ENCODE measurements around the gene DERL3. TPM values are rescaled to one million over a fixed set of nuclear protein-coding genes. Genes with fewer than 3 reads are reported as not detected.
A peak's percentile ranks its signal among the peaks of the same experiment; 100 is the strongest.

The DERL3 gene
- total and polyA plus RNA-seq, 2 of the 13 experiments (the other 11 are each of a cell fraction or from before 2014, with no cell fraction given) = not detected

DNA sequence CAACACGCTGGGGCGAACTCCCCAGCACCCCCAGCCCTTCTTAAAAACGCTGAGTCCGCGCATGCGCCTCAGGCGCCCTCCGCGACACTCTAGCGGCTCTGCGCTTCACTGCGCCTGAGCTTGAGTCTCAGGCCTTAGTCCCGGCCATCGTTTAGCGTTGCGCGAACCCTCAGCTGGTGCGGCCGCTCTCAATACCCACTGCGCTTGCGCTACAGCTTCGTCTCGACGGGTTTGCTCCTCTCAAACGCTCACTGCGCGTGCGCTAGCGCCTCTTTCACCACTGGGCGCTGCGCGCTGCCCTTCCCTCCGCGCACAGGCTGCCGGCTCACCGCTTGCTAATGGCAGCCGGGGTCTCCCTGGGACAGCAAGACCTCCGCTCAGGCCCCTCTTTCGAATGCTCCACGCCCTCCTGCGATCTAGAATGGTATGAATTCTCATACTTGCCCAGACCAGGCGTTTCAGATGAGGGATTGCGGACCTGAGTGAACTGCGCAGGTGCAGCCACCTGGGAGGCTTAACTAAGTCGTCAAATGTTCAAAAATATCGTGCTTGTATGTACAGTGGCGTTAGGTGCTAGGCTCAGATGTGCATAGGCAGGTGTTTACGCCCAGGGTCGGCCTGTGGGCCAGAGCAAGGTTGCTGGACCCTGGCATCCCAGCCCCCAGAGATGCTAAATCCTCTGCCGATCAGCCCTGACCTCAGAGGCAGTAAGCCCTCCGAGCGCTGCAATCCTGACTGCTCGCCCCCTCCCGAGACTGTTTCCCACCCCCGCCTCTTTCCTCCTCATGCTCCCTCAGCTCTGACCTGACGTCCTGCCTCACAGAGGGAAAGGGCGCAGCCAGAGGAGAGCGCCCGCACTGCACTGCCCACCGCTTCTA, 19.0 kb upstream of the DERL3 start, which contains the start of gene SLC2A11 (continued):
- TF ChIP-seq, protein P1, sequence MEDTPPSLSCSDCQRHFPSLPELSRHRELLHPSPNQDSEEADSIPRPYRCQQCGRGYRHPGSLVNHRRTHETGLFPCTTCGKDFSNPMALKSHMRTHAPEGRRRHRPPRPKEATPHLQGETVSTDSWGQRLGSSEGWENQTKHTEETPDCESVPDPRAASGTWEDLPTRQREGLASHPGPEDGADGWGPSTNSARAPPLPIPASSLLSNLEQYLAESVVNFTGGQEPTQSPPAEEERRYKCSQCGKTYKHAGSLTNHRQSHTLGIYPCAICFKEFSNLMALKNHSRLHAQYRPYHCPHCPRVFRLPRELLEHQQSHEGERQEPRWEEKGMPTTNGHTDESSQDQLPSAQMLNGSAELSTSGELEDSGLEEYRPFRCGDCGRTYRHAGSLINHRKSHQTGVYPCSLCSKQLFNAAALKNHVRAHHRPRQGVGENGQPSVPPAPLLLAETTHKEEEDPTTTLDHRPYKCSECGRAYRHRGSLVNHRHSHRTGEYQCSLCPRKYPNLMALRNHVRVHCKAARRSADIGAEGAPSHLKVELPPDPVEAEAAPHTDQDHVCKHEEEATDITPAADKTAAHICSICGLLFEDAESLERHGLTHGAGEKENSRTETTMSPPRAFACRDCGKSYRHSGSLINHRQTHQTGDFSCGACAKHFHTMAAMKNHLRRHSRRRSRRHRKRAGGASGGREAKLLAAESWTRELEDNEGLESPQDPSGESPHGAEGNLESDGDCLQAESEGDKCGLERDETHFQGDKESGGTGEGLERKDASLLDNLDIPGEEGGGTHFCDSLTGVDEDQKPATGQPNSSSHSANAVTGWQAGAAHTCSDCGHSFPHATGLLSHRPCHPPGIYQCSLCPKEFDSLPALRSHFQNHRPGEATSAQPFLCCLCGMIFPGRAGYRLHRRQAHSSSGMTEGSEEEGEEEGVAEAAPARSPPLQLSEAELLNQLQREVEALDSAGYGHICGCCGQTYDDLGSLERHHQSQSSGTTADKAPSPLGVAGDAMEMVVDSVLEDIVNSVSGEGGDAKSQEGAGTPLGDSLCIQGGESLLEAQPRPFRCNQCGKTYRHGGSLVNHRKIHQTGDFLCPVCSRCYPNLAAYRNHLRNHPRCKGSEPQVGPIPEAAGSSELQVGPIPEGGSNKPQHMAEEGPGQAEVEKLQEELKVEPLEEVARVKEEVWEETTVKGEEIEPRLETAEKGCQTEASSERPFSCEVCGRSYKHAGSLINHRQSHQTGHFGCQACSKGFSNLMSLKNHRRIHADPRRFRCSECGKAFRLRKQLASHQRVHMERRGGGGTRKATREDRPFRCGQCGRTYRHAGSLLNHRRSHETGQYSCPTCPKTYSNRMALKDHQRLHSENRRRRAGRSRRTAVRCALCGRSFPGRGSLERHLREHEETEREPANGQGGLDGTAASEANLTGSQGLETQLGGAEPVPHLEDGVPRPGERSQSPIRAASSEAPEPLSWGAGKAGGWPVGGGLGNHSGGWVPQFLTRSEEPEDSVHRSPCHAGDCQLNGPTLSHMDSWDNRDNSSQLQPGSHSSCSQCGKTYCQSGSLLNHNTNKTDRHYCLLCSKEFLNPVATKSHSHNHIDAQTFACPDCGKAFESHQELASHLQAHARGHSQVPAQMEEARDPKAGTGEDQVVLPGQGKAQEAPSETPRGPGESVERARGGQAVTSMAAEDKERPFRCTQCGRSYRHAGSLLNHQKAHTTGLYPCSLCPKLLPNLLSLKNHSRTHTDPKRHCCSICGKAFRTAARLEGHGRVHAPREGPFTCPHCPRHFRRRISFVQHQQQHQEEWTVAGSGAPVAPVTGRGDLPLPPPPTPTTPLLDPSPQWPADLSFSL (CRISPR knock-in tag; IDR thresholded peaks at IDR 0.05) = peak; percentile 11; the same call in 1 of the 2 replicates
- TF ChIP-seq NFYC (CRISPR knock-in tag; IDR thresholded peaks at IDR 0.05) = no peak; the same call in 1 of the 2 replicates
- TF ChIP-seq CBX5 (CRISPR knock-in tag; IDR thresholded peaks at IDR 0.05; ENCODE audit: borderline replicate concordance) = peak; percentile 61; the same call in 1 of the 2 replicates
- TF ChIP-seq ZNF577 (CRISPR knock-in tag; IDR thresholded peaks at IDR 0.05; ENCODE audit: borderline replicate concordance, low read depth) = no peak
- TF ChIP-seq, protein P2, sequence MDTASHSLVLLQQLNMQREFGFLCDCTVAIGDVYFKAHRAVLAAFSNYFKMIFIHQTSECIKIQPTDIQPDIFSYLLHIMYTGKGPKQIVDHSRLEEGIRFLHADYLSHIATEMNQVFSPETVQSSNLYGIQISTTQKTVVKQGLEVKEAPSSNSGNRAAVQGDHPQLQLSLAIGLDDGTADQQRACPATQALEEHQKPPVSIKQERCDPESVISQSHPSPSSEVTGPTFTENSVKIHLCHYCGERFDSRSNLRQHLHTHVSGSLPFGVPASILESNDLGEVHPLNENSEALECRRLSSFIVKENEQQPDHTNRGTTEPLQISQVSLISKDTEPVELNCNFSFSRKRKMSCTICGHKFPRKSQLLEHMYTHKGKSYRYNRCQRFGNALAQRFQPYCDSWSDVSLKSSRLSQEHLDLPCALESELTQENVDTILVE (CRISPR knock-in tag; IDR thresholded peaks at IDR 0.05) = no peak
- no peak for TF ChIP-seq ZBTB42 (CRISPR knock-in tag; IDR thresholded peaks at IDR 0.05)
- no peak for TF ChIP-seq ZNF75D (CRISPR knock-in tag; IDR thresholded peaks at IDR 0.05; ENCODE audit: borderline replicate concordance)
- TF ChIP-seq ZSCAN9 (CRISPR knock-in tag; IDR thresholded peaks at IDR 0.05; ENCODE audit: borderline replicate concordance) = no peak
- no peak for TF ChIP-seq GPN1 (CRISPR knock-in tag; IDR thresholded peaks at IDR 0.05; ENCODE audit: borderline replicate concordance)
- TF ChIP-seq TCF12 (IDR thresholded peaks at IDR 0.05) = no peak
- no peak for TF ChIP-seq TCF12 (CRISPR knock-in tag; IDR thresholded peaks at IDR 0.05)
- peak; percentile 83 for TF ChIP-seq ZFX (CRISPR knock-in tag; IDR thresholded peaks at IDR 0.05; ENCODE audit: low read depth)
- TF ChIP-seq ZNF382 (CRISPR knock-in tag; IDR thresholded peaks at IDR 0.05; ENCODE audit: borderline replicate concordance) = no peak
- TF ChIP-seq ZNF776 (CRISPR knock-in tag; IDR thresholded peaks at IDR 0.05) = no peak
- no peak for TF ChIP-seq ZNF569 (CRISPR knock-in tag; IDR thresholded peaks at IDR 0.05; ENCODE audit: borderline replicate concordance)
- no peak for TF ChIP-seq TCF7L2 (IDR thresholded peaks at IDR 0.05; ENCODE audit: low read depth, low read length)
- no peak for TF ChIP-seq FOXA3 (CRISPR knock-in tag; IDR thresholded peaks at IDR 0.05)
- TF ChIP-seq, protein P3, sequence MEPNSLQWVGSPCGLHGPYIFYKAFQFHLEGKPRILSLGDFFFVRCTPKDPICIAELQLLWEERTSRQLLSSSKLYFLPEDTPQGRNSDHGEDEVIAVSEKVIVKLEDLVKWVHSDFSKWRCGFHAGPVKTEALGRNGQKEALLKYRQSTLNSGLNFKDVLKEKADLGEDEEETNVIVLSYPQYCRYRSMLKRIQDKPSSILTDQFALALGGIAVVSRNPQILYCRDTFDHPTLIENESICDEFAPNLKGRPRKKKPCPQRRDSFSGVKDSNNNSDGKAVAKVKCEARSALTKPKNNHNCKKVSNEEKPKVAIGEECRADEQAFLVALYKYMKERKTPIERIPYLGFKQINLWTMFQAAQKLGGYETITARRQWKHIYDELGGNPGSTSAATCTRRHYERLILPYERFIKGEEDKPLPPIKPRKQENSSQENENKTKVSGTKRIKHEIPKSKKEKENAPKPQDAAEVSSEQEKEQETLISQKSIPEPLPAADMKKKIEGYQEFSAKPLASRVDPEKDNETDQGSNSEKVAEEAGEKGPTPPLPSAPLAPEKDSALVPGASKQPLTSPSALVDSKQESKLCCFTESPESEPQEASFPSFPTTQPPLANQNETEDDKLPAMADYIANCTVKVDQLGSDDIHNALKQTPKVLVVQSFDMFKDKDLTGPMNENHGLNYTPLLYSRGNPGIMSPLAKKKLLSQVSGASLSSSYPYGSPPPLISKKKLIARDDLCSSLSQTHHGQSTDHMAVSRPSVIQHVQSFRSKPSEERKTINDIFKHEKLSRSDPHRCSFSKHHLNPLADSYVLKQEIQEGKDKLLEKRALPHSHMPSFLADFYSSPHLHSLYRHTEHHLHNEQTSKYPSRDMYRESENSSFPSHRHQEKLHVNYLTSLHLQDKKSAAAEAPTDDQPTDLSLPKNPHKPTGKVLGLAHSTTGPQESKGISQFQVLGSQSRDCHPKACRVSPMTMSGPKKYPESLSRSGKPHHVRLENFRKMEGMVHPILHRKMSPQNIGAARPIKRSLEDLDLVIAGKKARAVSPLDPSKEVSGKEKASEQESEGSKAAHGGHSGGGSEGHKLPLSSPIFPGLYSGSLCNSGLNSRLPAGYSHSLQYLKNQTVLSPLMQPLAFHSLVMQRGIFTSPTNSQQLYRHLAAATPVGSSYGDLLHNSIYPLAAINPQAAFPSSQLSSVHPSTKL (CRISPR knock-in tag; IDR thresholded peaks at IDR 0.05) = no peak
